GM18517 (cell line): ENCODE measurements around the gene GPR158.

Experiments
- ATAC-seq: cut with Tn5 transposase; IDR thresholded peaks from one replicate; pipeline ENCODE4 v1.9.1; 2021; ENCODE audit warnings: mild to moderate bottlenecking, moderate library complexity; ENCODE audit not compliant: unreplicated experiment

Gene GPR158

GRCh38 chr10:25564351-25564750 lies 389.6 kb downstream of the GPR158 start:
- no peak for ATAC-seq

GRCh38 chr10:25565570-25565969 lies 390.8 kb downstream of the GPR158 start:
- no peak for ATAC-seq

- ATAC-seq, result no peak
Observed at GRCh38 chr10:25573316-25573715, 398.5 kb downstream of the GPR158 start.

GRCh38 chr10:25575343-25575742 lies 400.5 kb downstream of the GPR158 start:
- no peak for ATAC-seq

- no peak for ATAC-seq
Observed at GRCh38 chr10:25578061-25578460, 403.3 kb downstream of the GPR158 start.

- ATAC-seq, result no peak
Observed at GRCh38 chr10:25582961-25583360, 408.2 kb downstream of the GPR158 start.

GRCh38 chr10:25600651-25601050 lies 425.9 kb downstream of the GPR158 start:
- ATAC-seq, result no peak

GRCh38 chr10:25604591-25604990 lies 429.8 kb downstream of the GPR158 start:
- no peak for ATAC-seq

- ATAC-seq, result no peak
Observed at GRCh38 chr10:25614652-25615051, 439.9 kb downstream of the GPR158 start.

GRCh38 chr10:25615926-25616325 lies 441.1 kb downstream of the GPR158 start:
- no peak for ATAC-seq

GRCh38 chr10:25616903-25617592 lies 442.2 kb downstream of the GPR158 start:
- ATAC-seq, result no peak

GRCh38 chr10:25627606-25628005 lies 452.8 kb downstream of the GPR158 start:
- ATAC-seq, result no peak

GRCh38 chr10:25629333-25629732 lies 454.5 kb downstream of the GPR158 start:
- ATAC-seq, result no peak

- no peak for ATAC-seq
Observed at GRCh38 chr10:25631471-25631870, 456.7 kb downstream of the GPR158 start.

GRCh38 chr10:25632802-25633201 lies 458.0 kb downstream of the GPR158 start:
- no peak for ATAC-seq

GRCh38 chr10:25633542-25633941 lies 458.7 kb downstream of the GPR158 start:
- ATAC-seq, result no peak

- ATAC-seq, result no peak
Observed at GRCh38 chr10:25639646-25640045, 464.8 kb downstream of the GPR158 start.

GRCh38 chr10:25641595-25641994 lies 466.8 kb downstream of the GPR158 start:
- no peak for ATAC-seq

GRCh38 chr10:25642721-25643120 lies 467.9 kb downstream of the GPR158 start:
- no peak for ATAC-seq

GRCh38 chr10:25646371-25646770 lies 471.6 kb downstream of the GPR158 start:
- no peak for ATAC-seq

GRCh38 chr10:25651534-25651933 lies 476.7 kb downstream of the GPR158 start:
- no peak for ATAC-seq
